Gastrocnemius medialis (tissue), 4 donors: ENCODE results near the gene NKIRAS2. TPM values are rescaled to one million over a fixed set of nuclear protein-coding genes. Genes with fewer than 3 reads are reported as not detected.
"Not testable (repeated sequence)": the region's sequence is repeated elsewhere in the genome, so short reads cannot be mapped to it uniquely, and the experiment has no call there.

Experiments
- ATAC-seq, 2 donors: fragments of 150-250 bp; one replicate each; pipeline ENCODE4 v1.9.1; 2016
- DNase-seq, 2 donors: peaks; one replicate each; pipeline ENCODE4 v3.0.0-alpha.2; 2019
- H3K27ac ChIP-seq, 4 donors: fragments of 200-600 bp; sonication (generic); 1 replicate in 1 of 4; 2 replicates in 3 of 4; pipeline ENCODE4 v1.5.1; 2016 to 2018; ENCODE audit warnings: mild to moderate bottlenecking in 2 of 4, moderate library complexity in 1 of 4
- H3K27me3 ChIP-seq, 3 donors: fragments of 200-600 bp; sonication (generic) in 2 of 3; 1 replicate in 1 of 3; 2 replicates in 2 of 3; pipeline versions ENCODE4 v1.5.1 to v1.6.0; 2016 to 2019; ENCODE audit warnings: mild to moderate bottlenecking in 1 of 3, moderate library complexity in 1 of 3
- H3K36me3 ChIP-seq, 2 donors: fragments of 200-600 bp; sonication (generic) in 1 of 2; one replicate each; pipeline ENCODE4 v1.5.1; 2017 to 2018
- H3K4me1 ChIP-seq, 2 donors: fragments of 200-600 bp; sonication (generic) in 1 of 2; one replicate each; pipeline ENCODE4 v1.5.1; 2016 to 2017; ENCODE audit warnings: mild to moderate bottlenecking in 2 of 2
- H3K4me3 ChIP-seq, 4 donors: fragments of 200-600 bp; sonication (generic) in 3 of 4; 1 replicate in 1 of 4; 2 replicates in 3 of 4; pipeline ENCODE4 v1.5.1; 2016 to 2019; ENCODE audit warnings: mild to moderate bottlenecking in 2 of 4
- H3K9me3 ChIP-seq, 3 donors: fragments of 200-600 bp; sonication (generic) in 2 of 3; 1 replicate in 1 of 3; 2 replicates in 2 of 3; pipeline ENCODE4 v1.5.1; 2016 to 2019
- POLR2A ChIP-seq, 2 donors: fragments of 450-650 bp; IDR thresholded peaks; one replicate each; pipeline ENCODE4 v1.6.1; 2017; ENCODE audit warnings: antibody characterized with exemption in 2 of 2, mild to moderate bottlenecking in 2 of 2, moderate library complexity in 2 of 2
- in situ Hi-C, 4 donors: fragments of 200-750 bp; cut with MboI; loops; one replicate each; pipeline versions ENCODE4 v1.15.0 to v1.8.0; 2017; ENCODE audit warnings: low sequenced_read_pairs in 4 of 4
- intact Hi-C: fragments of 100-400 bp; cut with DNase I; formaldehyde crosslinking; loops from one replicate; pipeline ENCODE4 v1.15.1; 2023; ENCODE audit warnings: low total_unique reads
- total RNA-seq, 4 donors: library from RNA; depleted of rRNA; stranded (reverse); fragments of >200 nt; gene quantifications; one replicate each; pipeline versions ENCODE4 v1.1.0 to v1.2.3, GENCODE V29; 2016
- TF ChIP-seq, protein P1 (sequence below), 5 experiments: fragments of 450-650 bp in 3 of 5; fragments of 200-600 bp in 2 of 5; sonication (generic) in 2 of 5; IDR thresholded peaks in 4 of 5; conservative IDR thresholded peaks in 1 of 5; 1 replicate in 4 of 5; 2 replicates in 1 of 5; pipeline ENCODE4 v1.5.1; 2016 to 2019; ENCODE audit warnings: antibody characterized with exemption in 5 of 5, mild to moderate bottlenecking in 3 of 5, moderate library complexity in 3 of 5

NKIRAS2 gene
- total RNA-seq, 4 donors from 2014 or later = 48.8 to 77.0 (median 63.4) TPM

DNA sequence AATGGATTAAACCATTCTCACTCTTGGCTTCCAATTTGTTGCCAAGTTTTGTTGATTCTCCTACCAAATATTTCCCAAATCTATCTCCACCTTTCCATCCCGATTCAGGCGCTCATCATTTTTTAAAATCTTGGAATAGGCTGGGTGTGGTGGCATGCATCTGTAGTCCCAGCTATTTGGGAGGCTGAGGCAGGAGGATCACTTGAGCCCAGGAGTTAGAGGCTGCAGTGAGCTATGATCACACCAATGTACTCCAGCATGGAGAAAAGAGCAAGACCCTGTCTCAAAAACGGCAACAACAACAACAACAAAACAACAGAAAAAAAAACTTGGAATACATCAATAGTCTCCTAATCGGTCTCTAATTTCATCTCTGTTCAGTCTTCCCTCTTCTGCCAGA is 902 bp upstream of the NKIRAS2 start:
- no peak for ATAC-seq
- peaks cover 0 to 22% of the 10 kb centered on the region in 2 donors for H3K36me3 ChIP-seq
- intact Hi-C loops (loop anchor here (5.0 kb wide), 1 partner anchor 232 kb away; the partner anchor contains the start of gene JUP), in situ Hi-C loops (no loop called here)
- H3K9me3 ChIP-seq = no peaks in the 10 kb centered on the region
- TF ChIP-seq POLR2A (IDR thresholded peaks at IDR 0.05) = no peak
- TF ChIP-seq, protein P1, sequence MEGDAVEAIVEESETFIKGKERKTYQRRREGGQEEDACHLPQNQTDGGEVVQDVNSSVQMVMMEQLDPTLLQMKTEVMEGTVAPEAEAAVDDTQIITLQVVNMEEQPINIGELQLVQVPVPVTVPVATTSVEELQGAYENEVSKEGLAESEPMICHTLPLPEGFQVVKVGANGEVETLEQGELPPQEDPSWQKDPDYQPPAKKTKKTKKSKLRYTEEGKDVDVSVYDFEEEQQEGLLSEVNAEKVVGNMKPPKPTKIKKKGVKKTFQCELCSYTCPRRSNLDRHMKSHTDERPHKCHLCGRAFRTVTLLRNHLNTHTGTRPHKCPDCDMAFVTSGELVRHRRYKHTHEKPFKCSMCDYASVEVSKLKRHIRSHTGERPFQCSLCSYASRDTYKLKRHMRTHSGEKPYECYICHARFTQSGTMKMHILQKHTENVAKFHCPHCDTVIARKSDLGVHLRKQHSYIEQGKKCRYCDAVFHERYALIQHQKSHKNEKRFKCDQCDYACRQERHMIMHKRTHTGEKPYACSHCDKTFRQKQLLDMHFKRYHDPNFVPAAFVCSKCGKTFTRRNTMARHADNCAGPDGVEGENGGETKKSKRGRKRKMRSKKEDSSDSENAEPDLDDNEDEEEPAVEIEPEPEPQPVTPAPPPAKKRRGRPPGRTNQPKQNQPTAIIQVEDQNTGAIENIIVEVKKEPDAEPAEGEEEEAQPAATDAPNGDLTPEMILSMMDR (IDR thresholded peaks at IDR 0.05 in 4 of 5, conservative IDR thresholded peaks at IDR 0.05 in 1 of 5) = no peak
- no peak overlapping the region for H3K27ac ChIP-seq
- no peak overlapping the region for H3K4me3 ChIP-seq
- H3K27me3 ChIP-seq = no peaks in the 10 kb centered on the region
- no peak for DNase-seq
- peaks cover 51% of the 10 kb centered on the region in 2 donors for H3K4me1 ChIP-seq

DNA sequence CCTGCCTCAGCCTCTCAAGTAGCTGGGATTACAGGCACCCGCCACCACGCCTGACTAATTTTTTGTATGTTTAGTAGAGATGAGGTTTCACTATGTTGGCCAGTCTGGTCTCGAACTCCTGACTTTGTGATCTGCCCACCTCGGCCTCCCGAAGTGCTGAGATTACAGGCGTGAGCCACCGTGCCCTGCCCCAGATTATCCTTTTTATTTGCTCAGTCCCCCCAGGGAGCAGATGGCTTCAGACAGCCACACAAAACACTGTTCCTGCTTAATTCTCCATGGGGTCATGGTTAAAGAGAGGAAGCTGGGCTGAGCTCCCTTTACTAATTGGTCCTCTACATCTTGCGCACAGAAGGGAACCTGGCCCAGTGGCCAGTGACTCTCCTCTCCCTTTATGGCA is 955 bp downstream of the NKIRAS2 start:
- ATAC-seq, H3K9me3 ChIP-seq, H3K27me3 ChIP-seq, intact Hi-C loops, DNase-seq: not testable (repeated sequence)
- peak overlapping the region in 3 of 4 donors; percentile 90 to 96 (median 94) for H3K27ac ChIP-seq
- H3K4me1 ChIP-seq = peaks cover 46 to 48% of the 10 kb centered on the region in 2 donors
- peak overlapping the region; percentile 77 to 99 (median 96) for H3K4me3 ChIP-seq
- in situ Hi-C loops = loop anchor here in 3 of 4 donors (10.0 kb wide), 2 partner anchors 84 to 94 kb away; partner anchors contain the start of gene DHX58 (in 2 of the 3)
- H3K36me3 ChIP-seq = peaks cover 0 to 23% of the 10 kb centered on the region in 2 donors

DNA sequence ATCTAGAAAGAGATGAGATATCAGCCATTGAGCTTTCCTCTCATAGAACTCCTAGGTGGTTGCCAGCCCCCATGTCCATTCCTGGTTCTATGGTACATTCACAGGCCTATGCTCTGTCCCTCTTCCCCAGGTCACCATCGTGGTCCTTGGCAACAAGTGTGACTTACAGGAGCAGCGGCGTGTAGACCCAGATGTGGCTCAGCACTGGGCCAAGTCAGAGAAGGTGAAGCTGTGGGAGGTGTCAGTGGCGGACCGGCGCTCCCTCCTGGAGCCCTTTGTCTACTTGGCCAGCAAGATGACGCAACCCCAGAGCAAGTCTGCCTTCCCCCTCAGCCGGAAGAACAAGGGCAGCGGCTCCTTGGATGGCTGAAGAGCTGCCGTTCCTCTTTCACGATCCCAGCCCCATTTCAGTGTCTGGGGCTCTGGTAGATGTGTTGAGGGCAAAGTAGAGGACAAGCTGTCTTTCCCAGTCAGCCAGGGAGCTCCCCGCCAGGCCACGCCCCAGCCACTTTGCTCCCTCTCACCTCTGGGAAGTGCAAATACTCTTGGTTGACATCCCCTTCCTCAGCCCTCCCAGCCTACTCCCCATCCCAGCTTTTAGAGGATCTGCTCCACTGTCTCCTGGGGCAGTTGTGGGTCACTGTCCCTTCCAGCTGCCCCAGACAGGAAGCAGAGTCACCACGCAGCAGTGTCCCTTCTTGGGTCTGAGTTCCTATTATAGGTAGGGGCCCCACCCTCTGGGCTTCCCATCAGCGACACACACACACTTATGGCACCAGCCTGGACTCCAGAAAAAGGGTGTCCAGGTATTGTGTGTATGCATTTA is 3.8 kb downstream of the NKIRAS2 start:
- ATAC-seq = no peak
- Histone ChIP-seq H3K36me3 (peaks cover 0 to 23% of the 10 kb centered on the region in 2 donors), H3K9me3 (no peaks in the 10 kb centered on the region), H3K4me3 (no peak overlapping the region), H3K4me1 (peaks cover 32 to 33% of the 10 kb centered on the region in 2 donors), H3K27me3 (no peaks in the 10 kb centered on the region), H3K27ac (peak overlapping the region; percentile 64 to 76 (median 71))
- intact Hi-C loops (loop anchor here (2.0 kb wide), 2 partner anchors 27 to 39 kb away; partner anchors contain the start of gene C17orf113), in situ Hi-C loops (loop anchor here in 3 of 4 donors (10.0 kb wide), 2 partner anchors 81 to 91 kb away; partner anchors contain the start of gene DHX58 (in 2 of the 3))
- peak in 1 of 2 donors; percentile 40 for DNase-seq
- TF ChIP-seq, protein P1 (IDR thresholded peaks at IDR 0.05 in 4 of 5, conservative IDR thresholded peaks at IDR 0.05 in 1 of 5) = no peak
- no peak for TF ChIP-seq POLR2A (IDR thresholded peaks at IDR 0.05)

DNA sequence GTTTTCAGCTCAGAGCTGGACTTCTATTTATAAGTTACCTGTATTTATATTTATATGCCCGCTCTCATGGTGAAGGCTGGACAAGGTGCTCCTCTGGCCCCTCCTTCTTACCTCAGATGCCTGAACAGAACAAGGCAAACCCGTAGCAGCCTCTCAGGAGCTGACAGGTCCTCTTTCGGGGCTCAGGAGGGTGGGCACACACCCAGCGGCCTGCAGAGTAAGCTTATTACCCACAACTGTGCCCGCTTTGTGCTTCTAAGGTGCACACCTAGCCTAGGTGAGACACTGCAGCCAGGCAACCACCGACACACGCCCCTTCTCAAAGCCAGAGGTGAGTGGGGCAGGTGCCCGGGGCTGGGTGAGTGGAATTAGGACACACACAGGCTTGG is 5.3 kb downstream of the NKIRAS2 start:
- intact Hi-C loops (loop anchor here (1.0 to 2.0 kb wide), 4 partner anchors 26 to 91 kb away; partner anchors contain the start of gene C17orf113), in situ Hi-C loops (loop anchor here (5.0 to 10.0 kb wide), 3 partner anchors 80 to 90 kb away; partner anchors contain the start of gene DHX58 (in 3 of the 4))
- TF ChIP-seq, protein P1 (IDR thresholded peaks at IDR 0.05 in 4 of 5, conservative IDR thresholded peaks at IDR 0.05 in 1 of 5) = peak in 1 of 5 experiments; percentile 2
- no peak for TF ChIP-seq POLR2A (IDR thresholded peaks at IDR 0.05)
- H3K36me3 ChIP-seq = peaks cover 0 to 23% of the 10 kb centered on the region in 2 donors
- H3K4me3 ChIP-seq = no peak overlapping the region
- DNase-seq = no peak
- H3K4me1 ChIP-seq = peaks cover 28 to 29% of the 10 kb centered on the region in 2 donors
- H3K9me3 ChIP-seq = no peaks in the 10 kb centered on the region
- H3K27ac ChIP-seq = peak overlapping the region; percentile 64 to 76 (median 71)
- no peak for ATAC-seq
- no peaks in the 10 kb centered on the region for H3K27me3 ChIP-seq

DNA sequence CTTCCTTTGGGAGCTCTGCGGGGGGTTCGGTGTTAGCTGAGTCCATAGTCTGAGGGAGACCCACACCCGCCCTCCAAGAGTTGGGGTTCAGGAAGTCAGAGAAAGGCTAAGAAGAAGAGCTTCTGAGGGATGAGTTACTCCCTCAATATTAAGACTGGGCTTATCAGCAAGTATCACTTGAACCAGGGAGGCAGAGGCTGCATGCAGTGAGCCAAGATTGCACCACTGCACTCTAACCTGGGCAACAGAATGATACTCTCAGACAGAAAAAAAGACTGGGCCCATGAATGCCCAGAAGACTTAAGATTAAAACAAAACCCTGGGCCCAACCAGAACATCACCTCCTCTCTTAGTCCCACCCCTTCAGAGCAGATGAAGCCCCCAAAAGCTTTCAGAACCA is 6.0 kb downstream of the NKIRAS2 start:
- no peak overlapping the region for H3K4me3 ChIP-seq
- intact Hi-C loops (loop anchor here (1.0 to 2.0 kb wide), 4 partner anchors 25 to 90 kb away; partner anchors contain the start of gene C17orf113), in situ Hi-C loops (loop anchor here (5.0 to 10.0 kb wide), 3 partner anchors 79 to 89 kb away; partner anchors contain the start of gene DHX58 (in 3 of the 4))
- TF ChIP-seq, protein P1 (IDR thresholded peaks at IDR 0.05 in 4 of 5, conservative IDR thresholded peaks at IDR 0.05 in 1 of 5) = no peak
- TF ChIP-seq POLR2A (IDR thresholded peaks at IDR 0.05) = no peak
- H3K9me3 ChIP-seq = no peaks in the 10 kb centered on the region
- no peak for ATAC-seq
- no peak overlapping the region for H3K27ac ChIP-seq
- H3K36me3 ChIP-seq = peaks cover 0 to 23% of the 10 kb centered on the region in 2 donors
- no peaks in the 10 kb centered on the region for H3K27me3 ChIP-seq
- DNase-seq = no peak
- peaks cover 21 to 23% of the 10 kb centered on the region in 2 donors for H3K4me1 ChIP-seq
